Thoracic aorta (tissue), 2 donors: ENCODE data around the gene OR4K17. TPM values are rescaled to one million over a fixed set of nuclear protein-coding genes. Genes with fewer than 3 reads are reported as not detected.

Experiments used
- ATAC-seq: fragments of 150-250 bp; one replicate; pipeline ENCODE4 v1.8.0; 2017; ENCODE audit warnings: low read depth; ENCODE audit not compliant: insufficient number of reproducible peaks, low FRiP score
- DNase-seq: peaks from one replicate; pipeline ENCODE4 v3.0.0-alpha.2; 2020; ENCODE audit warnings: low spot score
- H3K27ac ChIP-seq, 2 donors: fragments of 200-600 bp; sonication (generic); 1 replicate in 1 of 2; 2 replicates in 1 of 2; pipeline ENCODE4 v1.5.1; 2016; ENCODE audit warnings: mild to moderate bottlenecking in 2 of 2, moderate library complexity in 2 of 2
- H3K27me3 ChIP-seq: fragments of 200-600 bp; sonication (generic); replicated peaks from 2 replicates; pipeline ENCODE4 v1.6.0; 2016; ENCODE audit warnings: mild to moderate bottlenecking; ENCODE audit not compliant: insufficient read depth
- H3K36me3 ChIP-seq: fragments of 200-600 bp; sonication (generic); one replicate; pipeline ENCODE4 v1.5.1; 2016
- H3K4me1 ChIP-seq, 2 donors: fragments of 200-600 bp; sonication (generic); 1 replicate in 1 of 2; 2 replicates in 1 of 2; pipeline versions ENCODE4 v1.5.1 to v1.6.0; 2016; ENCODE audit warnings: low read depth in 2 of 2, mild to moderate bottlenecking in 1 of 2; ENCODE audit not compliant: control insufficient read depth in 1 of 2
- H3K4me3 ChIP-seq: fragments of 200-600 bp; sonication (generic); 2 replicates; pipeline ENCODE4 v1.5.1; 2016; ENCODE audit warnings: mild to moderate bottlenecking
- H3K9me3 ChIP-seq: fragments of 200-600 bp; sonication (generic); 2 replicates; pipeline ENCODE4 v1.5.1; 2016
- CTCF ChIP-seq: fragments of 200-600 bp; sonication (generic); IDR thresholded peaks from one replicate; pipeline ENCODE4 v1.5.1; 2019; ENCODE audit warnings: antibody characterized with exemption
- total RNA-seq, 2 donors: library from RNA; depleted of rRNA; stranded (reverse); fragments of >200 nt; gene quantifications; one replicate each; pipeline versions ENCODE4 v1.1.0 to v1.2.3, GENCODE V29; 2016

The OR4K17 gene
- total RNA-seq, 2 donors from 2014 or later = not detected

GRCh38 chr14:20116748-20117147 lies 6.2 kb downstream of the OR4K17 start:
- DNase-seq (no peak), ATAC-seq (no peak)
- Histone ChIP-seq H3K27ac (no peak overlapping the region), H3K9me3 (peaks cover 3% of the 10 kb centered on the region), H3K27me3 (no peaks in the 10 kb centered on the region), H3K4me1 (no peaks in the 10 kb centered on the region), H3K4me3 (no peak overlapping the region), H3K36me3 (no peaks in the 10 kb centered on the region)
- no peak for TF ChIP-seq CTCF

- Histone ChIP-seq H3K36me3 (no peaks in the 10 kb centered on the region), H3K4me3 (no peak overlapping the region), H3K4me1 (no peaks in the 10 kb centered on the region), H3K27me3 (no peaks in the 10 kb centered on the region), H3K9me3 (peaks cover 3% of the 10 kb centered on the region), H3K27ac (no peak overlapping the region)
- TF ChIP-seq CTCF = no peak
- ATAC-seq (no peak), DNase-seq (no peak)
Measured at GRCh38 chr14:20118795-20119194, 8.3 kb downstream of the OR4K17 start.

GRCh38 chr14:20138520-20138919 lies 28.0 kb downstream of the OR4K17 start, which contains the start of gene OR4N5:
Gene OR4N5, plus strand, starts transcription at chr14:20138820. Its CDS starts 4,916 bp downstream, at chr14:20143736.
- no peak within 1 kb of the TSS for H3K4me3 ChIP-seq
- no peaks in the 10 kb centered on the region for H3K36me3 ChIP-seq
- no peak for TF ChIP-seq CTCF
- no peak for DNase-seq
- no peaks in the 10 kb centered on the region for H3K9me3 ChIP-seq
- ATAC-seq = no peak
- H3K27ac ChIP-seq = no peak within 1 kb of the TSS
- no peaks in the 10 kb centered on the region for H3K4me1 ChIP-seq
- H3K27me3 ChIP-seq = no peaks in the 10 kb centered on the region

GRCh38 chr14:20143911-20144310 lies 33.4 kb downstream of the OR4K17 start:
- H3K27ac ChIP-seq = no peak overlapping the region
- TF ChIP-seq CTCF = no peak
- ATAC-seq (no peak), DNase-seq (no peak)
- H3K4me1 ChIP-seq = no peaks in the 10 kb centered on the region
- H3K9me3 ChIP-seq = no peaks in the 10 kb centered on the region
- H3K4me3 ChIP-seq = no peak overlapping the region
- H3K27me3 ChIP-seq = no peaks in the 10 kb centered on the region
- no peaks in the 10 kb centered on the region for H3K36me3 ChIP-seq

- no peak overlapping the region for H3K27ac ChIP-seq
- no peak overlapping the region for H3K4me3 ChIP-seq
- ATAC-seq = no peak
- no peaks in the 10 kb centered on the region for H3K36me3 ChIP-seq
- H3K9me3 ChIP-seq = no peaks in the 10 kb centered on the region
- H3K4me1 ChIP-seq = no peaks in the 10 kb centered on the region
- no peaks in the 10 kb centered on the region for H3K27me3 ChIP-seq
- DNase-seq = no peak
- TF ChIP-seq CTCF = no peak
Measured at GRCh38 chr14:20144820-20145219, 34.3 kb downstream of the OR4K17 start.
